C4-2B (cell line): ENCODE data around the gene PIAS4.

Source experiments
- H3K27ac ChIP-seq: fragments of 450-650 bp; 2 replicates; pipeline ENCODE4 v1.5.1; 2017
- ZFX ChIP-seq: fragments of 450-650 bp; IDR thresholded peaks from 2 replicates; pipeline ENCODE4 v1.6.1; 2017
- TF ChIP-seq, protein P1 (sequence below): fragments of 450-650 bp; conservative IDR thresholded peaks from 2 replicates; pipeline ENCODE4 v1.5.1; 2017; ENCODE audit warnings: mild to moderate bottlenecking

PIAS4 gene

DNA sequence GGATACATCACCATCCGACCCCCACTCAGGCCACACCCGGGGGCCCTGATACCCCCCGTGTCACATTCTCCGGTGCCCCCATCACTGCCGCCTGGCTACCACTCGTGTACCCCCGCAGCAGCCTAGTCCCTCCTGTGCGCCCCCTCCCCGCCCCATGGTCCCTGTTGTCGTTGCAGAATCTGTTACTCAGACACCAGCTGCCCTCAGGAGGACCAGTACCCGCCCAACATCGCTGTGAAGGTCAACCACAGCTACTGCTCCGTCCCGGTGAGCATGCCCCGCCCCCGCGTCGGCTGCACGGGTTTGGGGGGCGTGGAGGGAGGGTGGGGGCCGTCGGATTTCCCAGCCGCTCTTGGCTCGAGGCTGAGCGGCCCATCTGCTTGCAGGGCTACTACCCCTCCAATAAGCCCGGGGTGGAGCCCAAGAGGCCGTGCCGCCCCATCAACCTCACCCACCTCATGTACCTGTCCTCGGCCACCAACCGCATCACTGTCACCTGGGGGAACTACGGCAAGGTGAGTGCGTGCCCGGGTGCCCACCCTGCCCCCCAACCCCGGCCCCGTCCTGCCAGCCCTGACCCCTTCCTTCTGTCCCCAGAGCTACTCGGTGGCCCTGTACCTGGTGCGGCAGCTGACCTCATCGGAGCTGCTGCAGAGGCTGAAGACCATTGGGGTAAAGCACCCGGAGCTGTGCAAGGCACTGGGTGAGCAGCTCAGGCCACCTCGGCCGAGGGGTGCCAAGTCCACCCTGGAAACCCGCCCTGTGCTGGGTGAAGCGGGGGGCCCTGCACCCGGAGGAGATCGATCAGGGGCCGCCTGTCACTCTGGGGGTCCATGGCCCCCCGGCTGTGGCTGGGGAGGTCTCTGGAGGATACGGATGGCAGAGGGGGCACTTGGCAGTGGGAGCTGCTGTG, 21.1 kb downstream of the PIAS4 start:
- H3K27ac ChIP-seq = no peak overlapping the region
- TF ChIP-seq, protein P1, sequence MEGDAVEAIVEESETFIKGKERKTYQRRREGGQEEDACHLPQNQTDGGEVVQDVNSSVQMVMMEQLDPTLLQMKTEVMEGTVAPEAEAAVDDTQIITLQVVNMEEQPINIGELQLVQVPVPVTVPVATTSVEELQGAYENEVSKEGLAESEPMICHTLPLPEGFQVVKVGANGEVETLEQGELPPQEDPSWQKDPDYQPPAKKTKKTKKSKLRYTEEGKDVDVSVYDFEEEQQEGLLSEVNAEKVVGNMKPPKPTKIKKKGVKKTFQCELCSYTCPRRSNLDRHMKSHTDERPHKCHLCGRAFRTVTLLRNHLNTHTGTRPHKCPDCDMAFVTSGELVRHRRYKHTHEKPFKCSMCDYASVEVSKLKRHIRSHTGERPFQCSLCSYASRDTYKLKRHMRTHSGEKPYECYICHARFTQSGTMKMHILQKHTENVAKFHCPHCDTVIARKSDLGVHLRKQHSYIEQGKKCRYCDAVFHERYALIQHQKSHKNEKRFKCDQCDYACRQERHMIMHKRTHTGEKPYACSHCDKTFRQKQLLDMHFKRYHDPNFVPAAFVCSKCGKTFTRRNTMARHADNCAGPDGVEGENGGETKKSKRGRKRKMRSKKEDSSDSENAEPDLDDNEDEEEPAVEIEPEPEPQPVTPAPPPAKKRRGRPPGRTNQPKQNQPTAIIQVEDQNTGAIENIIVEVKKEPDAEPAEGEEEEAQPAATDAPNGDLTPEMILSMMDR = no peak
- no peak for TF ChIP-seq ZFX

DNA sequence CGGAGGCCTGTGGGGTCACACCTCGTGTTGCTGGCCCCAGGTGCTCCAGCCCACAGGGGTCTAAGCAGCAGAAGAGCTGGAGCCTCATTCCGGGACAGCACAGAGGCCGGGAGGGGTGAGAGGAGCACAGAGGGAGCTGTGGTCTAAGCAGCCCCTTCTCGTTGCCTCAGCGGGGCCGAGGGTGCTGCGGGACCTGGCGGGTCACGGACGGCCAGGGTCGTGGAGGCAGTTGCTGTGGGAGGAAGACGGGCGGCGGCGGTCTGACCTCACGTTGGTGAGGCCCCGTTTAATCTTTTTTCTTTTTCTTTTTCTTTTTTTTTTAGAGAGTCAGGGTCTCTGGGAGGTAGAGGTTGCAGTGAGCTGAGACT, 21.7 kb downstream of the PIAS4 start:
- H3K27ac ChIP-seq = no peak overlapping the region
- TF ChIP-seq, protein P1 = no peak
- TF ChIP-seq ZFX = no peak

DNA sequence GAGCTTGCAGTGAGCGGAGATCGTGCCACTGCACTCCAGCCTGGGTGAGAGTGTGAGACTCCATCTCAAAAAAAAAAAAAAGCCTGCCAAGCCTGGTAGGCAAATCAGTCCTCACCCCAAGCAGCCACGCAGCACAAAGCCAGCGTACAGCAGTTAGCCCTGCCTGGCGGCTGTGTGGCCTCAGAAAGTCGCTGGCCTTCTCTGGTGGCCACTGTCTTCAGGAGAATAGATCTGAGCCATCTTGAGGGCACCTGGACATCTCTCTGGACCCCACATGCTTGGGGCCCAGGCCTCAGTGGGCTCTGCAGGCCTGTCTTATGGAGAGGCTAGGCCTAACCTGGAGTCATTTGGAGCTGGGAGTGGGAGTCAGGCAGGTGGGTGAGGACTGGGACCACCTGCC, 23.0 kb downstream of the PIAS4 start:
- TF ChIP-seq ZFX = no peak
- TF ChIP-seq, protein P1 = no peak
- H3K27ac ChIP-seq = no peak overlapping the region

DNA sequence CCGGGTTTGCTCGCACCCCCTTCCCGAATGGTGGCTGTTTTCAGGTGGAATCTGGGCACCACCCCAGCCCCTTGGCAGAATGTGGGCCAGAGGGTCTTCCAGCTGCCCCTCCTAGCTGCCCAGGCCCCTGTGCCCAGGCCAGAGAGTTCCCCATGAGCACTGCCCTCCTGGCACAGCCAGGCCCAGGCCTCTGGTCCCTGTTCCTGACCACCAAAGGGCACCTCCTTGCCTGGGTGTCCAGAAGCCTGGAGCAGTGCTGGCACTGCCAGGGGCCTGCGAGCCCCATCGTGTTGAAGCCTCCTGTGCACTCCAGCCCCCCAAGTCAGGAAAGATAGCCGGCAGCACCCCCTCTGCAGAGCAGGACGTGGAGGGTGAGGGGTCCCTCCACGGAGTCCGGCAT, 23.4 kb downstream of the PIAS4 start:
- no peak overlapping the region for H3K27ac ChIP-seq
- no peak for TF ChIP-seq ZFX
- TF ChIP-seq, protein P1 = no peak

DNA sequence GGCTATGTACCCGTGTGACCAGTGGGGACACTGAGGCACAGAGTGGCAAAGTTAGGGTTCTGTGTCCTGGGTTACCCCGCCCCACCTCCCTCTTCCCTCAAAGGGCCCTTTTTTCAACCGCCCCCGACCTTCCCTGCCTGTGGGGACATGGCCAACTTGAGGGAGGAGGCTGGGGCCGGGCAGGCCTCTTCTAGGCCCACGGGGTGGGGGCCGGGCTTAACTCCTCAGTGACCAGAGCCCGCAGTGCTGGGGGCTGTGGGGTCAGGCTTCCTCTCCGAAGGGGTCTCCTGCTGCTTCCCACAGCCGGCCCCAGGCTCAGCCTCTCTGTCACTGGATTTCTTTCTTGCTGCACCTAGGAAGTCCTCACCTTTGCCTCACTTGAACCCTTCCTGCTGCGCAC, 23.9 kb downstream of the PIAS4 start:
- TF ChIP-seq, protein P1 = no peak
- no peak for TF ChIP-seq ZFX
- no peak overlapping the region for H3K27ac ChIP-seq

DNA sequence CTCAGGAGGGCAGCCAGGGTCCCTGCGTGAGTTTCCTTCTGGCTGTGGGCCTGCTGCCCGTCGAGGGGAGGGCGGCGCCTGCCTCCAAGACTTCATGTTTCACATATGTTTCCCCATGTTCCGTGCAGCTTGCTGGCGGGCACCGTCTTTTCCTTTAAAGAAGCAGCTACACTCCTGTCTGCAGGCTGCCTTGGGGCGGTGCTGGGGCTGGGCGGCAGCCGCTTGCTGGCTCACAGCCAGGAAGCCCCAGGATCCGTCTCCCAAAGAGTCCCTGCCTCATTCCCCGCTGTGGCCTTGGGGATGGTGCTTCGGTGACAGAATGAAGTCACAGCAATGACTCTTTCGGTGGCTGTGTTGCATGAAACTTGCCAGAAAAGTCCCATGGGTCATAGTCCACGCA, 24.9 kb downstream of the PIAS4 start:
- H3K27ac ChIP-seq = no peak overlapping the region
- TF ChIP-seq, protein P1 = no peak
- no peak for TF ChIP-seq ZFX

DNA sequence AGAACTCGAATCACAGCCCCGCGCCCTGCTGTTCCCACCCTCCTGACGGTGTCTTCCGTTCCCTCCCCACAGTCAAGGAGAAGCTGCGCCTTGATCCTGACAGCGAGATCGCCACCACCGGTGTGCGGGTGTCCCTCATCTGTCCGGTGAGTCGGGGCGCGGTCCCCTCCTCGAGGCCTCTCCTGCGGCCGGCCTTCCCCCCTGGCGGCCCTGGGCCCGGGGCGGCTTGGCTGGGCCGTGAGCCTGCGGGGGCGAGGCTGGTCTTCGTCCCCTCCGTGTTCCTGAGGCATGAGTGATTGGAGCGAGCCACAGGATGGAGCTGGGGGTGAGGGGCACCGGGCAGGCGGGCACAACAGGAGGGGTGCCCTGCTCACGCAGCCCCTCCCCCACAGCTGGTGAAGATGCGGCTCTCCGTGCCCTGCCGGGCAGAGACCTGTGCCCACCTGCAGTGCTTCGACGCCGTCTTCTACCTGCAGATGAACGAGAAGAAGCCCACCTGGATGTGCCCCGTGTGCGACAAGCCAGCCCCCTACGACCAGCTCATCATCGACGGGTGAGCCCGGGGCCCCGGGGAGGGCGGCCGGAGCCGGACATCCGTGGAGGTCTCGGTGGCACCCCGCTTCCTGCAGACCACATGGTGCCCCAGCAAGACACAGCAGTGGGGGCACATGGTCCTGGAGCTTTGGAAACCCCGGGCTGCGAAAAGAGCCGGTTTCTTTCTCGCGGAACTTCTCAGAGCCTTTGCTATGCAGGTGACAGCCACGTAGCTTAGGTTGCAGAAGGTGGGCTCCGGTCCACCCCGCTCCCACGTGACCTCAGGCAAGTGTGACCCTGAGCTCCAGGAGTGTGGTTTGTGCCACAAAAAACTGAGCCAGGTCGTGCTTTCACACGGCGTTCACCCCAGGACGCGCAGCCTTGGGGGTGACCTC, 25.8 kb downstream of the PIAS4 start:
- TF ChIP-seq ZFX = no peak
- TF ChIP-seq, protein P1 = no peak
- no peak overlapping the region for H3K27ac ChIP-seq
